H9 (cell line): ENCODE measurements around the gene FRMD1. TPM values are rescaled to one million over a fixed set of nuclear protein-coding genes. Genes with fewer than 3 reads are reported as not detected.

Experiments
- DNase-seq: peaks from one replicate; pipeline ENCODE4 v3.0.0-alpha.2; 2017
- H2AFZ ChIP-seq: one replicate; pipeline ENCODE4 v1.6.1; 2013; ENCODE audit warnings: mild to moderate bottlenecking, low read length, control low read depth, moderate library complexity
- H2AK5ac ChIP-seq: 2 replicates; pipeline ENCODE4 v1.6.1; 2013; ENCODE audit warnings: low read length, control low read depth, mixed read lengths; ENCODE audit not compliant: insufficient read length
- H2BK120ac ChIP-seq: one replicate; pipeline ENCODE4 v1.6.1; 2013; ENCODE audit warnings: low read depth, mild to moderate bottlenecking, low read length, control low read depth, inconsistent platforms; ENCODE audit not compliant: poor library complexity, severe bottlenecking
- H2BK12ac ChIP-seq: 2 replicates; pipeline ENCODE4 v1.6.1; 2013; ENCODE audit warnings: low read length, control low read depth, mixed read lengths, low read depth; ENCODE audit not compliant: insufficient read length
- H2BK15ac ChIP-seq: 2 replicates; pipeline ENCODE4 v1.6.1; 2013; ENCODE audit warnings: low read depth, low read length, control low read depth
- H2BK20ac ChIP-seq: one replicate; pipeline ENCODE4 v1.6.1; 2013; ENCODE audit warnings: low read depth, mild to moderate bottlenecking, low read length, control low read depth, inconsistent platforms; ENCODE audit not compliant: poor library complexity, severe bottlenecking
- H2BK5ac ChIP-seq: 2 replicates; pipeline ENCODE4 v1.6.1; 2013; ENCODE audit warnings: low read length, control low read depth, mixed read lengths; ENCODE audit not compliant: insufficient read length
- H3K14ac ChIP-seq: 2 replicates; pipeline ENCODE4 v1.6.1; 2013; ENCODE audit warnings: low read length, control low read depth; ENCODE audit not compliant: insufficient read depth
- H3K18ac ChIP-seq: 2 replicates; pipeline ENCODE4 v1.6.1; 2013; ENCODE audit warnings: low read depth, mild to moderate bottlenecking, mixed read lengths, low read length, control low read depth; ENCODE audit not compliant: insufficient read length
- H3K23ac ChIP-seq: 2 replicates; pipeline ENCODE4 v1.6.1; 2013; ENCODE audit warnings: low read length, control low read depth, mixed read lengths, low read depth; ENCODE audit not compliant: insufficient read length
- H3K23me2 ChIP-seq: 2 replicates; pipeline ENCODE4 v1.6.1; 2013; ENCODE audit warnings: low read depth, mild to moderate bottlenecking, mixed read lengths, low read length, control low read depth; ENCODE audit not compliant: insufficient read length, poor library complexity, severe bottlenecking
- H3K27ac ChIP-seq: 2 replicates; pipeline ENCODE4 v1.5.1; 2013; ENCODE audit warnings: low read length, control low read depth, mixed read lengths, low read depth; ENCODE audit not compliant: insufficient read length
- H3K27me3 ChIP-seq: 2 replicates; pipeline ENCODE4 v1.6.1; 2013; ENCODE audit warnings: low read length, control low read depth, inconsistent platforms; ENCODE audit not compliant: insufficient read depth
- H3K4ac ChIP-seq: 2 replicates; pipeline ENCODE4 v1.6.1; 2013; ENCODE audit warnings: low read depth, mild to moderate bottlenecking, control low read depth, inconsistent platforms, low read length, moderate library complexity
- H3K4me1 ChIP-seq: 2 replicates; pipeline ENCODE4 v1.6.1; 2013; ENCODE audit warnings: low read length, control low read depth, inconsistent platforms; ENCODE audit not compliant: insufficient read depth
- H3K4me2 ChIP-seq: 2 replicates; pipeline ENCODE4 v1.6.1; 2013; ENCODE audit warnings: low read length, control low read depth, mixed read lengths; ENCODE audit not compliant: insufficient read length, insufficient read depth
- H3K56ac ChIP-seq: 2 replicates; pipeline ENCODE4 v1.6.1; 2013; ENCODE audit warnings: low read depth, mild to moderate bottlenecking, mixed read lengths, low read length, control low read depth; ENCODE audit not compliant: insufficient read length
- H3K79me1 ChIP-seq: 2 replicates; pipeline ENCODE4 v1.6.1; 2013; ENCODE audit warnings: low read depth, mild to moderate bottlenecking, moderate library complexity, low read length, control low read depth, inconsistent platforms; ENCODE audit not compliant: insufficient read depth, poor library complexity, severe bottlenecking
- H3K79me2 ChIP-seq: 2 replicates; pipeline ENCODE4 v1.6.1; 2013; ENCODE audit warnings: low read length, control low read depth, inconsistent platforms; ENCODE audit not compliant: insufficient read depth
- H3K9ac ChIP-seq: 2 replicates; pipeline ENCODE4 v1.6.1; 2013; ENCODE audit warnings: low read length, control low read depth, mixed read lengths; ENCODE audit not compliant: insufficient read length; ENCODE audit errors: extremely low read depth
- H3K9me3 ChIP-seq: one replicate; pipeline ENCODE4 v1.6.1; 2013; ENCODE audit warnings: low read depth, low read length, inconsistent platforms; ENCODE audit not compliant: control insufficient read depth
- H3T11ph ChIP-seq: one replicate; pipeline ENCODE4 v1.6.1; 2013; ENCODE audit warnings: mild to moderate bottlenecking, low read length, control low read depth, inconsistent platforms
- H4K20me1 ChIP-seq: one replicate; pipeline ENCODE4 v1.6.1; 2013; ENCODE audit not compliant: control insufficient read depth, insufficient read length, insufficient read depth
- H4K5ac ChIP-seq: 2 replicates; pipeline ENCODE4 v1.6.1; 2013; ENCODE audit warnings: low read depth, mild to moderate bottlenecking, mixed read lengths, low read length, control low read depth; ENCODE audit not compliant: insufficient read length
- H4K8ac ChIP-seq: replicated peaks from 2 replicates; pipeline ENCODE4 v1.6.1; 2013; ENCODE audit warnings: low read length, control low read depth, mixed read lengths, low read depth; ENCODE audit not compliant: insufficient read length
- H4K91ac ChIP-seq: 2 replicates; pipeline ENCODE4 v1.6.1; 2013; ENCODE audit warnings: low read depth, mild to moderate bottlenecking, moderate library complexity, mixed read lengths, low read length, control low read depth; ENCODE audit not compliant: insufficient read length
- H3K27ac Mint-ChIP-seq, 3 experiments: 2 replicates in 2 of 3; 3 replicates in 1 of 3; pipeline ENCODE4 v1.8.0; 2020 to 2021; ENCODE audit warnings: mixed read lengths in 3 of 3, mild to moderate bottlenecking in 1 of 3, moderate library complexity in 1 of 3
- H3K27me3 Mint-ChIP-seq: 2 replicates; pipeline ENCODE4 v1.8.0; 2021; ENCODE audit warnings: low read depth, mild to moderate bottlenecking, moderate library complexity, mixed read lengths
- H3K36me3 Mint-ChIP-seq, 3 experiments: 2 replicates in 2 of 3; 3 replicates in 1 of 3; pipeline ENCODE4 v1.8.0; 2020 to 2021; ENCODE audit warnings: low read depth in 3 of 3, mixed read lengths in 3 of 3; ENCODE audit not compliant: insufficient read depth in 1 of 3
- H3K4me1 Mint-ChIP-seq, 2 experiments: 2 replicates each; pipeline ENCODE4 v1.8.0; 2020; ENCODE audit warnings: mixed read lengths in 2 of 2
- H3K4me3 Mint-ChIP-seq, 2 experiments: 2 replicates in 1 of 2; 3 replicates in 1 of 2; pipeline ENCODE4 v1.8.0; 2020 to 2021; ENCODE audit warnings: mild to moderate bottlenecking in 2 of 2, mixed read lengths in 2 of 2, moderate library complexity in 1 of 2
- H3K9me3 Mint-ChIP-seq, 2 experiments: 2 replicates in 1 of 2; 3 replicates in 1 of 2; pipeline ENCODE4 v1.8.0; 2020; ENCODE audit warnings: mild to moderate bottlenecking in 2 of 2, mixed read lengths in 2 of 2, moderate library complexity in 1 of 2
- CTCF ChIP-seq: fragments of 200-600 bp; sonication (generic); conservative IDR thresholded peaks from 3 replicates; pipeline ENCODE4 v1.8.0; 2021; ENCODE audit warnings: antibody characterized with exemption, mild to moderate bottlenecking
- WGBS: extraction: QIAGEN DNeasy Blood & Tissue Kit; methylation state at CpG from one replicate; pipeline ENCODE4 v1.1.7; 2013; ENCODE audit warnings: missing lambda C conversion rate, low lambda C conversion rate, mixed read lengths; ENCODE audit not compliant: insufficient read length; ENCODE audit errors: extremely low coverage; 5-methylcytosine and 5-hydroxymethylcytosine counted together
- total RNA-seq: library from RNA; stranded (reverse); gene quantifications from 2 replicates; pipeline ENCODE4 v1.2.1, GENCODE V29; 2021

The FRMD1 gene
- total RNA-seq, 1 experiment from 2014 or later = not detected

GRCh38 chr6:168106633-168107005, 27.6 kb upstream of the FRMD1 start:
- Histone ChIP-seq H3K4me1 (peaks cover 2% of the 10 kb centered on the region; the same call in 1 of the 2 replicates), H3K14ac (no peak overlapping the region), H3K4me2 (no peak overlapping the region), H3K27ac (no peak overlapping the region), H2BK15ac (no peak overlapping the region), H2AK5ac (no peak overlapping the region), H4K8ac (no peak overlapping the region), H3K23me2 (no peaks in the 10 kb centered on the region), H4K5ac (no peak overlapping the region), H3K9me3 (no peaks in the 10 kb centered on the region), H4K20me1 (no peaks in the 10 kb centered on the region), H4K91ac (no peak overlapping the region), H2BK120ac (no peak overlapping the region), H3K4ac (no peak overlapping the region), H3K9ac (no peak overlapping the region), H2BK5ac (no peak overlapping the region), H2BK12ac (no peak overlapping the region), H3K56ac (no peak overlapping the region), H3K79me2 (no peaks in the 10 kb centered on the region), H2BK20ac (no peak overlapping the region), H3K27me3 (no peaks in the 10 kb centered on the region), H3T11ph (no peak overlapping the region), H3K23ac (no peak overlapping the region), H3K18ac (no peak overlapping the region), H2AFZ (no peak overlapping the region), H3K79me1 (no peaks in the 10 kb centered on the region)
- H3K27me3 Mint-ChIP-seq = peaks cover 5% of the 10 kb centered on the region
- no peaks in the 10 kb centered on the region for H3K36me3 Mint-ChIP-seq
- H3K27ac Mint-ChIP-seq = no peak overlapping the region; a peak in 2 of 7 replicates
- H3K9me3 Mint-ChIP-seq = no peaks in the 10 kb centered on the region
- TF ChIP-seq CTCF = no peak
- H3K4me3 Mint-ChIP-seq = no peak overlapping the region
- peaks cover 23 to 29% of the 10 kb centered on the region in 2 experiments for H3K4me1 Mint-ChIP-seq
- DNase-seq = no peak
- no CpG with 5 or more reads among the region's 3 CpGs for WGBS
